Esophagus squamous epithelium (tissue), 5 donors: ENCODE results near the gene OR13C2. TPM values are rescaled to one million over a fixed set of nuclear protein-coding genes. Genes with fewer than 3 reads are reported as not detected.
"Not testable (repeated sequence)": the region's sequence is repeated elsewhere in the genome, so short reads cannot be mapped to it uniquely, and the experiment has no call there.

Source experiments
- DNase-seq: peaks from one replicate; lab custom pipeline; 2025; lab: John Stamatoyannopoulos, UW
- H3K27ac ChIP-seq, 4 donors: fragments of 200-600 bp; sonication (generic); one replicate each; pipeline ENCODE4 v1.5.1; 2016 to 2019; ENCODE audit warnings: mild to moderate bottlenecking in 1 of 4
- H3K27me3 ChIP-seq, 4 donors: fragments of 200-600 bp; sonication (generic); 1 replicate in 3 of 4; 2 replicates in 1 of 4; pipeline versions ENCODE4 v1.5.1 to v1.6.0; 2017 to 2021; ENCODE audit warnings: antibody characterized with exemption in 1 of 4
- H3K36me3 ChIP-seq, 3 donors: fragments of 200-600 bp; sonication (generic); one replicate each; pipeline ENCODE4 v1.5.1; 2016 to 2019
- H3K4me1 ChIP-seq, 3 donors: fragments of 200-600 bp; sonication (generic); one replicate each; pipeline ENCODE4 v1.5.1; 2017 to 2019
- H3K4me3 ChIP-seq, 4 donors: fragments of 200-600 bp; sonication (generic); 1 replicate in 3 of 4; 2 replicates in 1 of 4; pipeline ENCODE4 v1.5.1; 2016 to 2019; ENCODE audit warnings: mild to moderate bottlenecking in 2 of 4, moderate library complexity in 1 of 4
- H3K9me3 ChIP-seq, 3 donors: fragments of 200-600 bp; sonication (generic); one replicate each; pipeline ENCODE4 v1.5.1; 2016 to 2019
- CTCF ChIP-seq, 6 experiments: fragments of 450-650 bp in 4 of 6; fragments of 200-600 bp in 2 of 6; sonication (generic) in 2 of 6; IDR thresholded peaks; one replicate each; pipeline ENCODE4 v1.5.1; 2016 to 2019; ENCODE audit warnings: antibody characterized with exemption in 6 of 6, mild to moderate bottlenecking in 4 of 6, moderate library complexity in 4 of 6
- POLR2A ChIP-seq, 4 donors: fragments of 450-650 bp; IDR thresholded peaks; one replicate each; pipeline ENCODE4 v1.6.1; 2017; ENCODE audit warnings: antibody characterized with exemption in 4 of 4, mild to moderate bottlenecking in 4 of 4, moderate library complexity in 3 of 4
- WGBS, 2 donors: methylation state at CpG; one replicate each; pipeline ENCODE4 v1.1.5; 2018; 5-methylcytosine and 5-hydroxymethylcytosine counted together
- intact Hi-C: fragments of 100-400 bp; cut with DNase I; formaldehyde crosslinking; loops from one replicate; pipeline ENCODE4 v1.15.0; 2022
- total RNA-seq, 4 donors: library from RNA; depleted of rRNA; stranded (reverse); fragments of >200 nt; gene quantifications; one replicate each; pipeline ENCODE4 v1.1.0, GENCODE V29; 2016
- donor health status: DM: yes; HTN: yes; CAD: no.

Gene OR13C2
- total RNA-seq, 4 donors from 2014 or later, result not detected

- TF ChIP-seq POLR2A (IDR thresholded peaks at IDR 0.05) (no peak), CTCF (IDR thresholded peaks at IDR 0.05) (no peak)
- WGBS, 2 donors, result 68 to 71% methylated on average over 2 of the region's 2 CpGs
Measured at GRCh38 chr9:104611213-104611612, 5.8 kb upstream of the OR13C2 start.

GRCh38 chr9:104608336-104608735, 2.9 kb upstream of the OR13C2 start:
- intact Hi-C loops, result no loop called here
- no peaks in the 10 kb centered on the region for H3K27me3 ChIP-seq
- H3K27ac ChIP-seq, result no peak overlapping the region
- TF ChIP-seq CTCF (IDR thresholded peaks at IDR 0.05) (peak in 1 of 6 experiments; percentile 12), POLR2A (IDR thresholded peaks at IDR 0.05) (no peak)
- H3K4me3 ChIP-seq, result no peak overlapping the region
- H3K36me3 ChIP-seq, result no peaks in the 10 kb centered on the region
- WGBS, 2 donors, result 6 to 10% methylated on average over 1 of the region's 1 CpG
- H3K9me3 ChIP-seq, result no peaks in the 10 kb centered on the region
- no peaks in the 10 kb centered on the region for H3K4me1 ChIP-seq
- DNase-seq, result no peak

More at GRCh38 chr9:104611213-104611612, 5.8 kb upstream of the OR13C2 start:
- Histone ChIP-seq H3K36me3 (no peaks in the 10 kb centered on the region), H3K27me3 (no peaks in the 10 kb centered on the region), H3K27ac (no peak overlapping the region), H3K4me3 (no peak overlapping the region), H3K9me3 (no peaks in the 10 kb centered on the region), H3K4me1 (no peaks in the 10 kb centered on the region)
- intact Hi-C loops, result no loop called here
- no peak for DNase-seq

- H3K4me1 ChIP-seq, result no peaks in the 10 kb centered on the region
- TF ChIP-seq CTCF (IDR thresholded peaks at IDR 0.05), result no peak
- no peak for TF ChIP-seq POLR2A (IDR thresholded peaks at IDR 0.05)
- intact Hi-C loops, result no loop called here
- H3K36me3 ChIP-seq, result no peaks in the 10 kb centered on the region
- no peak overlapping the region for H3K4me3 ChIP-seq
- no peaks in the 10 kb centered on the region for H3K9me3 ChIP-seq
- H3K27ac ChIP-seq, result no peak overlapping the region
- 65 to 72% methylated on average over 2 of the region's 2 CpGs for WGBS, 2 donors
- DNase-seq, result no peak
- no peaks in the 10 kb centered on the region for H3K27me3 ChIP-seq
Measured at GRCh38 chr9:104606152-104606551, 725 bp upstream of the OR13C2 start.

GRCh38 chr9:104604801-104605200, 626 bp downstream of the OR13C2 start:
- no peak overlapping the region for H3K4me3 ChIP-seq
- no peaks in the 10 kb centered on the region for H3K27me3 ChIP-seq
- H3K4me1 ChIP-seq, result no peaks in the 10 kb centered on the region
- 63 to 73% methylated on average over 3 of the region's 3 CpGs for WGBS, 2 donors
- H3K9me3 ChIP-seq, result no peaks in the 10 kb centered on the region
- no peak overlapping the region for H3K27ac ChIP-seq
- no peak for DNase-seq
- no peaks in the 10 kb centered on the region for H3K36me3 ChIP-seq
- TF ChIP-seq POLR2A (IDR thresholded peaks at IDR 0.05) (no peak), CTCF (IDR thresholded peaks at IDR 0.05) (no peak)
- intact Hi-C loops, result no loop called here

GRCh38 chr9:104599313-104599712, 6.1 kb downstream of the OR13C2 start, which contains the start of gene OR13C5:
TSS of gene OR13C5 (minus strand) at chr9:104599413. CDS start at chr9:104599413, 0 bp downstream.
- H3K4me3 ChIP-seq, DNase-seq, H3K27ac ChIP-seq, H3K4me1 ChIP-seq, intact Hi-C loops, H3K27me3 ChIP-seq, H3K9me3 ChIP-seq, H3K36me3 ChIP-seq: not testable (repeated sequence)

GRCh38 chr9:104598749-104599148, 6.7 kb downstream of the OR13C2 start:
- H3K9me3 ChIP-seq, H3K4me3 ChIP-seq, intact Hi-C loops, DNase-seq, H3K36me3 ChIP-seq, H3K4me1 ChIP-seq, H3K27me3 ChIP-seq, H3K27ac ChIP-seq: not testable (repeated sequence)
- 20 to 62% methylated on average over 1 of the region's 3 CpGs for WGBS, 2 donors
